ENCODE measurements around the gene DENND11. TPM values are rescaled to one million over a fixed set of nuclear protein-coding genes. Genes with fewer than 3 reads are reported as not detected.

Gene DENND11
- total and polyA plus RNA-seq, 2 of the 4 experiments (the other 2 are of a cell fraction) = 2.9 to 5.0 TPM

GRCh38 chr7:141706239-141707064 is 4.5 kb upstream of the DENND11 start:
- no CpG with 5 or more reads among the region's 1 CpG for WGBS, 2 experiments (ENCODE audit: extremely low coverage in 2 of 2, insufficient read length in 1 of 2)
- Histone ChIP-seq H3K4ac (ENCODE audit: low read depth, low read length) (no peak overlapping the region), H3K36me3 (ENCODE audit: control insufficient read depth, insufficient read depth, low read length) (no peaks in the 10 kb centered on the region), H3K56ac (ENCODE audit: extremely low read depth, insufficient read depth, low read length) (no peak overlapping the region), H3K9me1 (ENCODE audit: insufficient read depth, low read length) (no peaks in the 10 kb centered on the region), H2BK20ac (ENCODE audit: low read depth, low read length) (no peak overlapping the region), H3K27ac (ENCODE audit: insufficient read depth, low read length) (no peak overlapping the region), H2BK5ac (ENCODE audit: low read depth, low read length, poor library complexity, severe bottlenecking) (no peak overlapping the region), H2BK120ac (ENCODE audit: low read depth, low read length) (no peak overlapping the region), H2AFZ (replicated peaks; ENCODE audit: low read length, poor library complexity) (no peak overlapping the region), H2AK5ac (ENCODE audit: low read depth, low read length) (no peak overlapping the region), H4K5ac (ENCODE audit: low read depth, low read length) (no peak overlapping the region), H3K14ac (replicated peaks; ENCODE audit: low read depth, low read length) (no peak overlapping the region), H4K91ac (ENCODE audit: insufficient read depth, low read depth, low read length) (no peak overlapping the region), H2BK15ac (ENCODE audit: low read depth, low read length) (no peak overlapping the region), H3K9ac (ENCODE audit: low read depth, low read length) (no peak overlapping the region), H4K20me1 (ENCODE audit: insufficient read depth, low read length) (no peaks in the 10 kb centered on the region), H3K27me3 (ENCODE audit: control insufficient read depth, insufficient read depth, low read length) (peaks cover 3% of the 10 kb centered on the region; the same call in 1 of the 2 replicates), H3K18ac (ENCODE audit: low read depth, low read length) (no peak overlapping the region), H4K8ac (ENCODE audit: low read depth in 2 of 2, low read length in 2 of 2) (no peak overlapping the region), H2AK9ac (replicated peaks; ENCODE audit: low read depth, low read length, poor library complexity) (no peak overlapping the region), H3K4me2 (ENCODE audit: low read depth, low read length) (no peak overlapping the region), H3K79me1 (ENCODE audit: low read depth in 1 of 2, low read length in 2 of 2) (no peaks in the 10 kb centered on the region; a peak in 1 of 4 replicates), H3K4me1 (ENCODE audit: control insufficient read depth, insufficient read depth, low read length) (no peaks in the 10 kb centered on the region; the same call in 1 of the 2 replicates), H3K23ac (ENCODE audit: low read depth, low read length) (no peak overlapping the region), H3K9me3 (ENCODE audit: control insufficient read depth, insufficient read depth, low read length) (no peaks in the 10 kb centered on the region), H3K4me3 (ENCODE audit: insufficient read depth, low read depth, low read length) (no peak overlapping the region)
- ChIA-PET CTCF (no interaction called here), POLR2A (ENCODE audit: unreplicated experiment) (no interaction called here)
- dilution Hi-C loops (cut with HindIII; ENCODE audit: low sequenced_read_pairs, unreplicated experiment) (no loop called here), intact Hi-C loops (cut with micrococcal nuclease) (no loop called here), in situ Hi-C loops (cut with MboI; ENCODE audit: low sequenced_read_pairs) (no loop called here)
- TF ChIP-seq BHLHE40 (IDR thresholded peaks at IDR 0.05; ENCODE audit: low read depth, low read length) (no peak), RAD21 (IDR thresholded peaks at IDR 0.05; ENCODE audit: low read length) (no peak), SMC3 (IDR thresholded peaks at IDR 0.05; ENCODE audit: low read depth, low read length) (no peak), RFX5 (IDR thresholded peaks at IDR 0.05; ENCODE audit: low read depth, low read length) (no peak), MAZ (IDR thresholded peaks at IDR 0.05; ENCODE audit: borderline replicate concordance, low read depth, low read length) (no peak), ELK1 (IDR thresholded peaks at IDR 0.05; ENCODE audit: borderline replicate concordance, low read depth, low read length) (no peak), FOS (IDR thresholded peaks at IDR 0.05; ENCODE audit: low read depth, low read length) (no peak), RCOR1 (IDR thresholded peaks at IDR 0.05; ENCODE audit: insufficient replicate concordance, low read length) (no peak)
- no peak for DNase-seq
- BruUV-seq (replicated peaks) = no TSS peak
- no peak for ATAC-seq (ENCODE audit: low read depth)

Data from IMR-90 (cell line).